ENCODE measurements around the gene CAMKMT.

DNA sequence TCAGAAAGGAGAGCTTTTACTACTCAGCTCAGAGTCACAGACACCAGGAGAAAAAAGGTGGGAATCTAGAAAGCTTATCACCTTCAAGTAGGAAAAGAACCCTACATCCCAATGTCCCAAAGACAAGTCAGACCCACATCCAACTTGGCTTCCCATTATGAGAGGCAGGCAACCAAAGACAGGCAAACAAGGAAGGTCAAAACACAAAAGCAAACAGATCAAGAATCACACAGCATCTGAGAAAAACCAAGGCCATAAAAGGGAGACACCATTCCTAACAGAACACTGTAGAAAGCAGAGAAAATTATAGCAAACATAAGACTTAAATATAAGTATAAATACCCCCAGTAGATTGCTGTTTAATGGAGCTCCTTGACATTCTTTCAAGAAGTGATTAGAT, 45.8 kb upstream of the CAMKMT start:
- no peak for TF ChIP-seq CTCF (conservative IDR thresholded peaks at IDR 0.05; ENCODE audit: low read depth, low read length)
- no peak for TF ChIP-seq EZH2 (IDR thresholded peaks at IDR 0.05; ENCODE audit: low read length, unreplicated experiment)

Data from PC-3 (cell line).